Brain microvascular endothelial cell (primary cell): Measurements from ENCODE around the gene AGRN.

Experiments used
- DNase-seq: peaks from one replicate; pipeline ENCODE4 v3.0.0-alpha.2; 2020
- H3K27ac ChIP-seq: fragments of 250-450 bp; sonication (Bioruptor Pico); 2 replicates; pipeline ENCODE4 v1.5.1; 2020; ENCODE audit warnings: mild to moderate bottlenecking, moderate library complexity
- H3K27me3 ChIP-seq: fragments of 250-450 bp; sonication (Bioruptor Pico); replicated peaks from 2 replicates; pipeline ENCODE4 v1.5.1; 2020; ENCODE audit warnings: mild to moderate bottlenecking
- H3K36me3 ChIP-seq: fragments of 250-450 bp; sonication (Bioruptor Pico); replicated peaks from 2 replicates; pipeline ENCODE4 v1.5.1; 2020; ENCODE audit warnings: mild to moderate bottlenecking
- H3K4me3 ChIP-seq: 2 replicates; pipeline ENCODE4 v1.5.1; 2011; ENCODE audit warnings: low read depth, mild to moderate bottlenecking, control low read depth, low read length, moderate library complexity
- CTCF ChIP-seq: IDR thresholded peaks from 2 replicates; pipeline ENCODE4 v1.5.1; 2011; ENCODE audit warnings: low read depth, mild to moderate bottlenecking, moderate library complexity, low read length, control low read depth, inconsistent platforms; ENCODE audit errors: missing control alignments
- in situ Hi-C: cut with HindIII; loops from 2 replicates; pipeline ENCODE4 v1.10.0; 2017; ENCODE audit warnings: low sequenced_read_pairs, low pct_ligation_motif_present

Gene AGRN

GRCh38 chr1:1085911-1086841, 66.3 kb downstream of the AGRN start:
- TF ChIP-seq CTCF: no peak
- DNase-seq: no peak
- in situ Hi-C loops: no loop called here
- H3K27ac ChIP-seq: no peak overlapping the region
- no peak overlapping the region for H3K4me3 ChIP-seq
- no peaks in the 10 kb centered on the region for H3K36me3 ChIP-seq
- no peaks in the 10 kb centered on the region for H3K27me3 ChIP-seq

GRCh38 chr1:1086911-1087341, 67.0 kb downstream of the AGRN start:
- Histone ChIP-seq H3K36me3 (no peaks in the 10 kb centered on the region), H3K27me3 (no peaks in the 10 kb centered on the region), H3K27ac (no peak overlapping the region), H3K4me3 (no peak overlapping the region)
- DNase-seq: no peak
- no peak for TF ChIP-seq CTCF
- in situ Hi-C loops: no loop called here

- no peaks in the 10 kb centered on the region for H3K36me3 ChIP-seq
- no peaks in the 10 kb centered on the region for H3K27me3 ChIP-seq
- no peak for TF ChIP-seq CTCF
- in situ Hi-C loops: no loop called here
- H3K27ac ChIP-seq: no peak overlapping the region
- no peak for DNase-seq
- no peak overlapping the region for H3K4me3 ChIP-seq
Measured at GRCh38 chr1:1087351-1088028, 67.6 kb downstream of the AGRN start.

GRCh38 chr1:1088029-1088800, 68.3 kb downstream of the AGRN start:
- TF ChIP-seq CTCF: no peak
- Histone ChIP-seq H3K27ac (no peak overlapping the region), H3K27me3 (no peaks in the 10 kb centered on the region), H3K4me3 (no peak overlapping the region), H3K36me3 (no peaks in the 10 kb centered on the region)
- in situ Hi-C loops: no loop called here
- no peak for DNase-seq

- no peak for TF ChIP-seq CTCF
- no peak for DNase-seq
- in situ Hi-C loops: no loop called here
Measured at GRCh38 chr1:1088801-1089680, 69.1 kb downstream of the AGRN start.

More at GRCh38 chr1:1088801-1089680, 69.1 kb downstream of the AGRN start:
- no peak overlapping the region for H3K27ac ChIP-seq
- no peak overlapping the region for H3K4me3 ChIP-seq
- no peaks in the 10 kb centered on the region for H3K27me3 ChIP-seq
- no peaks in the 10 kb centered on the region for H3K36me3 ChIP-seq
